CD4-positive, alpha-beta T cell treated with Interleukin-2 at 100 ng/mL for 4 hours (primary cell): ENCODE results near the gene SERTAD3.
"Not testable (repeated sequence)": the region's sequence is repeated elsewhere in the genome, so short reads cannot be mapped to it uniquely, and the experiment has no call there.

ENCODE experiments used
- DNase-seq: peaks from one replicate; pipeline ENCODE4 v3.0.0-alpha.2; 2020; ENCODE audit warnings: low spot score

Gene SERTAD3, protein sequence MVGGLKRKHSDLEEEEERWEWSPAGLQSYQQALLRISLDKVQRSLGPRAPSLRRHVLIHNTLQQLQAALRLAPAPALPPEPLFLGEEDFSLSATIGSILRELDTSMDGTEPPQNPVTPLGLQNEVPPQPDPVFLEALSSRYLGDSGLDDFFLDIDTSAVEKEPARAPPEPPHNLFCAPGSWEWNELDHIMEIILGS

DNA sequence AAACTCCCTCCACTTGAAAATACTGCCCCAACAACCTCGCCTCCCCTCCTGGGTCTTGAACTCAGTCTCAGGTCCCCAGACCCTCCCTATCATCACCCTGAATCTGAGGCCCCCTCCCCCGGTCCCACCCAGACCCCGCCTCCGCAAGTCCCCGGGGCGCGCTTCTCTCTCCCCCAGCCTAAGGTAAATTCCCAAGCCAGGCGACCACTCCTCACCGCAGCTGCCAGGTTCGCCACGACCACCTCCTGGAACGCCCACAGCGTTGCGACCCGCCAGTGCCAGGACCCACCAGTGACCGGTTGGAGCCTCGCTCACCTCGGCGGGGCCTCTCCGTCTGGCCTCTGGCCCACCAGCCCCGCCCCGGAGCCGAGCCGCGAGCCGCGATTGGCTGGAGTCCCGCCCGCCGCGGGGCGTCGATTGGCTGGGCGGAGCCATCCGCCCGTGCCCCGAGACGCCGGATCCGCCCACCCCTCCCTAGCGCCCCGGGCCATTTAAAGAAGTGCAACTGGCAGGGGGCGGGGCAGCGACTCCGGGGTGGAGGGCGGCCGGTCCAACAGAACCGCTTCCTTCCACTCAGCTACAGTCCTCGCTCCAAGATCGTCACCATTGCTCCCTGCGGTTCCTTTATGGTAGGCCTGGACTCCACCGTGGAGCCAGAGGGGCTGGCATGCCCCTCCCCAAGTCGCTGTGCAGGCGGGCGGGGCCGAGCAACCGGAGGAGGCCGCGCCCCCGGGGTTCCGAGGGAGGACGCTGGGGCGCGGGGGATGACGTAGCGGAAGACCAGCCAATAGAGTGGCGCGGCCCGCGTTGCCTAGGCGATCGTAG is at the start of gene SERTAD3:
Gene SERTAD3 (minus strand): TSS at position 336 of the 825 bp plus-strand sequence. CDS start 2,255 bp downstream, outside the sequence.
- peak; percentile 96 for DNase-seq

DNA sequence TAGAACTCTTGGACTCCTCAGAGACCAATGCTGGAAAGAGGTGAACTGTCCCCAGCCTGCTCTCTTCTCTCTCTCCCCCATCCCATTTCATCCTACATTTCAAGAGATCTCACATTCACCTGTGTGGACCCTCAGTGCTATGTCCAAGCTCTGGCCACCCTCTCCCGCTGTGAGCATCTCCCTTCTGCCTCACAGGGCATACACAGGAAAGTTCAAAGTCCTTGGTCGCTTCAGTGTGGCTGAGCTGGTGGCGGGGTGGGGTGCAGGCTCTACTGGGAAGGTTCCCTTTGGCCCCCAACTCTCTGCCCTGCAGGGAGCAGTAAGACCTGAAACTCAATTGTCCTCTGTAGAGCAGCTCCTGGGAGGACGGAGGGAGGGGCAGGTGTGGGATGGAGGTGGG is 49.6 kb upstream of the SERTAD3 start:
- DNase-seq, result no peak

DNA sequence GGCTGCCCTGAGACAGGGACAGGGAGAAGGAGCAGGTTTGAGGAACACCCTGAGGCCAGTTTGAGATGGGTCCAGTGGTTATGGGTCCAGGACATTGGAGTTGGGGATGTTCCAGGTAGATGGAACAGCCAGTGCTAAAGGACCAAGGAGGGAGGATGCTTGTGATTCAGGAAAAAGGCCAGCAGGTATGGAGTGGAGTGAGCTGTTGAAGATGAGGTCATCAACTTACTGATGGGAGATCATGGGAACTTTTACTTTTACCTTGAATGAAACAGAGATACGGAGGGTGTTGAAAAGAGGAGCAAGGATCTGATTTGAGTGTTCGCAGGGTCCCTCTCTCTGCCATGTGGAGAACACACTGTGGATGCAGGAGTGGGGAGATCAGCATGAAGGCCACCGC is 48.1 kb upstream of the SERTAD3 start:
- DNase-seq, result no peak

DNA sequence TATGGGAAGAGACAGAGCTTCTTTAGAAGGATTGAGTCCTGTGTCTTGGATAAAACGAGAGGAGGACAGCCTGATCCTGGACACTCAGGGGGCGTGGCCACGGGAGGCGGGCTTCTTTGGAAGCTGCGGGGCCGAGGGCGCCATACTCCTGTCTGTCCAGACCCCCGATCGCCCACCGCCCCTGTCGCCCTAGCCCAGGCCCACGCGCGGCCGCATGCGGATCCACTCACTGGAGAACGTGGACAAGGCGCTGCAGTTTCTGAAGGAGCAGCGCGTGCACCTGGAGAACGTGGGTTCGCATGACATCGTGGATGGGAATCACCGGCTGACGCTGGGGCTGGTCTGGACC is 45.7 kb upstream of the SERTAD3 start:
- no peak for DNase-seq

DNA sequence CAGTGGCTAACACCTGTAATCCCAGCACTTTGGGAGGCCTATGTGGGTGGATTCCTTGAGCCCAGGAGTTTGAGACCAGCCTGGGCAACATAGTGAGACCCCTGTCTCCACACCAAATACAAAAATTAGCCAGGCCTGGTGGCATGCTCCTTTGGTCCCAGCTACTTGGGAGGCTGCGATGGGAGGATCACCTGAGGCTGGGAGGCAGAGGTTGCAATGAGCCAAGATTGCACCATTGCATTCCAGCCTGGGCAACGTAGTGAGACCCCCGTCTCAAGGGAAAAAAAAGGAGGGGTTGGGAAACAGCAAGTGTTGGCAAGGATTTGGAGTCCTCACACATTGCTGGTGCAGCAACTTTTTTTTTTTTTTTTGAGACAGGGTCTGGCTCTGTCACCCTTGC is 41.9 kb upstream of the SERTAD3 start:
- DNase-seq, result no peak

DNA sequence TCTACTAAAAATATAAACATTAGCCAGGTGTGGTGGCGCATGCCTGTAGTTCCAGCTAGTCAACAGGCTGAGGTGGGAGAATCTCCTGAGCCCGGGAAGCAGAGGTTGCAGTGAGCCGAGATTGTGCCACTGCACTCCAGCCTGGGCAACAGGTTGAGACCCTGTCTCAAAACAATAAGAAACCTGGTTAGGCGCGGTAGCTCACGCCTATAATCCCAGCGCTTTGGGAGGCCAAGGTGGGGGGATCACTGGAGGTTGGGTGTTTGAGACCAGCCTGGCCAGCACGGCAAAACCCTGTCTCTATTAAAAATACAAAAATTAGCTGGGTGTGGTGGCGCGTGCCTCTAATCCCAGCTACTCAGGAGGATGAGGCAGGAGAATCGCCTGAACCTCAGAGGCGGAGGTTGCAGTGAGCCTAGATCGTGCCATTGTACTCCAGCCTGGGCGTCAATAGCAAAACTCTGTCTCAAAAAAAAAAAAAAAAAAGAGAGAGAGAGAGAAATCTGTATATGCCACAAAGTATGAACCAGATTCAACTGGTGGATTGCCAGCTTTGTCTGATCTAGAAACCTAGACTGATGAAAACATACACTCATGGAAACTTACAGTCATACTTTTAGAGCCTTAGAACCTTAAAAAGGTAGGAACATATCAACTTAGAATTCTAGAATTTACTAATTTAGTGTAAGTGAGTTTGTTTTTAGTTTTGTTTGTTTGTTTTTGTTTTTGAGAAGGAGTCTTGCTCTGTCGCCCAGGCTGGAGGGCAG is 31.9 kb upstream of the SERTAD3 start:
- not testable (repeated sequence) for DNase-seq

DNA sequence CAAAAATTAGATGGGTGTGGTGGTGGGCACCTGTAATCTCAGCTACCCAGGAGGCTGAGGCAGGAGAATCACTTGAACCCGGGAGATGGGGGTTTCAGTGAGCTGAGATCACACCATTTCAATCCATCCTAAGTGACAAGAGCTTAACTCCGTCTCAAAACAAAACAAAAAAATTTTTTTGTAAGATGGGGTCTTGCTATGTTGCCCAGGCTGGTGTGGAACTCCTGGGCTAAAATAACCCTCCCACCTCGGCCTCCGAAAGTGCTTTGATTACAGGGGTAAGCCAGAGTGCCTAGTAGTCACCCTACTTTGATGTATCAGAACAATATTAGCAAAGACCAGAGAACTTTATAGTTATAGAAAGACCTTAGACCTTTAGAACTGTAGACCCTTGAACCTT is 30.6 kb upstream of the SERTAD3 start:
- no peak for DNase-seq

DNA sequence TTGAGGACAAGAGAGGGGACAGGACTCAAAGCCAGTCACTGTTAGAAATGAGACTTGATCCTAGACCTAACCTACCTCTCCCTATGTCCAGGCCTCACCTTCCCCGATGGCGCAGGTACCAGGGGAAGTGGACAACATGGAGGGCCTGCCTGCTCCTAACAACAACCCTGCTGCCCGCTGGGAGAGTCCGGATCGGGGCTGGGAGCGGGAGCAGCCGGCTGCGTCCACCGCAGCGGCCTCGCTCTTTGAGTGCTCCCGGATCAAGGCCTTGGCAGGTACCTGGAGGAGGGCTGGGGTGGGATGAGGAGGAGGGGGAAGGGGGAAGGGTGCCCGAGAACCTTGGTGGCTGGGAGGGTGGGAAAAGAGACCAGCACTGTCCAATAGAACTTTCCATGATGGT is 28.4 kb upstream of the SERTAD3 start:
- DNase-seq, result no peak

DNA sequence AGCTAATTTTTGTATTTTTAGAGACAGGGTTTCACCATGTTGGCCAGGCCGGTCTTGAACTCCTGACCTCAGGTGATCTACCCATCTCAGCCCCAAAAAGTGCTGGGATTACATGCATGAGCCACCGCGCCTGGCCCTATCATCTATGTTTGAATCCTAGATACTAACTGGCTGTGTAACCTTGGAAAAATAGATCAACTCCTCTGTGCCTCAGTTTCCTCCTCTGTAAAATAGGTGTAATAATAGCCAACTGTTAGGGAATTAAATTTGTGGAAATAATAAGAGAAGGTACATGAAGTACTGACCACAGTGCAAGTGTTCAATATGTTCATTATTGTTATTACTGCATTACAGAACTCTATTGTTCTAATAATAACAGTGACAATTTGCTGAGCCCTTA is 27.0 kb upstream of the SERTAD3 start:
- DNase-seq, result no peak

DNA sequence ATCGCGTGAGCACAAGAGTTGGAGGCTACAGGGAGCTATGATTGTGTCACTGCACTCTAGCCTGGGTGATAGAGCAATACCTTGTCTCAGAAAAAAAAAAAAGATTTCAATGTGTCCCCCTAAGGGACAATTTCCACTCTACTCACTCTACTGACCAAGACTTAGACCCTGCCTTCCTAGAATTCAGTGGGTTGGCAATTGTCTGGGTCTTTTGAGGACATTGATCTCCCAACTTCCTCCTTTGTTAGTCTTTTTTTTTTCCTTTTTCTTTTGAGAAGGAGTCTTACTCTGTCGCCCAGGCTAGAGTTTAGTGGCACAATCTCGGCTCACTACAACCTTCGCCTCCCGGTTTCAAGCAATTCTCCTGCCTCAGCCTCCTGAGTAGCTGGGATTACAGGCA is 24.9 kb upstream of the SERTAD3 start:
- DNase-seq, result no peak

DNA sequence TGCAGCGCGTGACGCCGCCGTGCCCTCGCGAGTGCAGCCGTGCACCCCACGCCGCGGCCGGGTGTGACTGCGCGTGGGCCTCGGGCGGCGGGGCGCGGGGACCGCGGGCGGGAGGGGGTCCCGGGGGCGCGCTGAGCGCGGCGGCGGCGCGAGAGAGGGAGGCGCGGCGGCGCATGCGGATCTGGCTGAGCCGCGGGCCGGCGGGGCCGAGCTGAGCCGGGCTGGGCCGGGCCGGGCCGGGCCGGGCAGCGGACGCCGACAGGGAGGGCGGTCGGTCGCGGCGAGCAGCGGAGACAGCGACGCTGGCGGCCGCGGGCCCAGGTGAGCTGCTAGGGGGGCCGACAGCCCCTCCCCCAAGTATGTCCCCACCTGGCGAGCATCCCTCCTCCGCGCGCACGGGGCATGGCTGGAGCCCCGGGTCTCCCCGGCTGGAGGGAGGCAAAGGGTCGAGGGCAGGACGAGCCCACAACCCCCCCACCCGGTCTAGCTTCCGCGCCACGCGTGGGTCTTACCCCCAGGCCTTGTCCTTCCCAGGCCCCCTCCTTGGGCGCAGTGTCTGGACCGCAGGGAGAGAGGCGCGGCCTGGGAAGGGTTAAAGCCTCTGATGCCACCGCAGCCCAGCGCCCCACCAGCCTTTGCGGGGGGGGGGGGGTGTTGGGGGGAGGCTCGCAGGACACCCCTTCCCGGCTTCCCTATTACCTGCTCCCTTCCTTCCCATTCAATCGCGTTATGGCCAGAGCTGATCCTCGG is 23.0 kb upstream of the SERTAD3 start, which contains the start of gene SPTBN4:
Gene SPTBN4 (plus strand): TSS at position 17 of the 750 bp plus-strand sequence. CDS start 5,621 bp downstream, outside the sequence.
- no peak for DNase-seq

DNA sequence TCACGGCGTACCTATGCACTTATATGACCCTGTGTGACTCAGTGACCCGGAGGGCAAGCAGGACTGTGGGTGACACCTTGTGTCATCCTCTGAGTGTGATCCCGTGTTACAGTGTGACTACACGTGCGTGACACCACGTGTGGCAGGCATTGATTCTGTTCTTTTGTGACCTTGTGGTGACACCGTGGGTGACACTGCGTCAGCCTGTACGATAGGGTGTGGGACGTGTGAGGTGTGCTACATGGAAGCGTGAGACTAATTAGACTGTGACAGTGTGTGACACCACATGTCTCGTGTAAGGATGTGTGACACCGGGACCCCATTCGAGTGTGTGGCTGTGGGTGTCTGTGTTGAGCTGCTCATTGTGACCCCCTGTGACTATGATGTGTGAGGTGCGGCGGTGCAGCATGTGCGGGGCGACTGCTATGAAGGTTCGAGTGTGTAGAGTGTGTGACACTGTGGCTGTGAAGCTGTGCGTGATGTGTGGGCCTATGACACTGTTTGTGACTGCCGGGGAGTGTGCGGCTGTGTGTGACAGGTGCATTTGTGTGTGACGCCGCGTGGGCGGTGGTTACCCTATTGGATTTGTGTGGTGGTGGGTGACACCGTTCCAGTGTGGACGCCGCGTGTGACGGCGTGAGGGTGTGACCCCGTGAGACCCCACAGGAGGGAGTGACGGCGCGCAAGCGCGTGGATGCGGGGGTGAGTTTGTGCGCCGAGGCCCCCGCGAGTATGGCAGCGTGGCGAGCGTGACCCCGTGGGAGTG is 22.3 kb upstream of the SERTAD3 start:
- DNase-seq, result peak; percentile 88

DNA sequence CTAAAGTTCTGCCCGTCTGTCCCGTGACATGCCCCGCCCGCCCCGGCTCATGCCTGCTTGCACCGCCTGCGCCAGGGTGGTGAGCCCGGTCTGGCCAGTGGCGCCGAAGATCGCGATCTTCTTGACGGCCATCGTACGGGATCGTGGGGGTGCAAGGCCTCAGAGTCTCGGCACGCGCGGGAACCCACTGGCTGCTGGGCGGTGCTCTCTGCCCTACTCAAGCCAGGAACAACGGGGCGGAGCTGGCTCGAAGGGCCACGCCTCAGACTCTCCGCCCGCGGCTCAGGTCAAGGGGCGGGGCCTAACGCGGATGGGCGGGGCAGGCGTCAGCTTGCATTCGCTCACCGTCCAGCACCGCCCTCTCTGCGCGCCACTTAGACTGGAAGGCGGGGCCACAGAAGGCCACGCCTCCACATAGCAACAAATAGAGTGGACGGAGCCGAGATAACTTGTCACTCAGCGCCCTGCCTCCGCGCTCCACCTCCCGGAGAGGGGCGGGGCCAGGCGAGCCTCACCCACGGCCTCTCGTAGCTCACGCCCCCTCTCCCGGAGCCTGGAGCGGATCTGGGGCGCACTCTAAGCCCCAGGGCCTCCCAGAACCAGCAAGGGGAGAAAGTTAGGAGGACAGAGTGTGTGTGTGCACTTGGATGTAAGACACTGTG is 21.6 kb upstream of the SERTAD3 start, which contains the start of gene BLVRB:
Gene BLVRB (minus strand): TSS at position 189 of the 662 bp plus-strand sequence. CDS start 57 bp downstream, at position 132.
- peak; percentile 99 for DNase-seq

DNA sequence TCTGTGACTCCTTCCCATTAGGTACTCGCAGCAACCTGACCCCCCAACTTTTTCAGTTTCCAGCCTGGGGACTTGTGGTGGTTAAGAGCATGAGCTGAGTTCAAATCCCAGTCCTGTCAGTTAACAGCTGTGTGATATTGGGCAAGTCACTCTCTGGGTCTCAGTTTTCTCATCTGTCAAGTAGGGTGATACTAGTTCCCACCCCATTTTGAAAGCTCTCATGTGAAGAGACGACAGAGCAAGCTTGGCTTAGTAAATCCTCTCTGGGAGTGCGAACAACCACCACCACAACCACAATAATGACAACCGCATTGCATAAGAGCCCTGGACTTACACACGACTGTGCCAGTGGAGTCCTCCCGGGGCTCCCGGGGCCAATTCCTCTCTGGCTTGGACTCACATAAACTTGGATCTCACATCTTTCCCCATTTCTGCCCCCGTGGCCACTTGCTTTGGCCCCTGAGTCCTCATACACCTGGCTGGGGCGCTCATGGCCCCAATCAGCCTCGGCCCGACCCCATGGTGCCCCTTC is 21.0 kb upstream of the SERTAD3 start:
- peak; percentile 28 for DNase-seq

DNA sequence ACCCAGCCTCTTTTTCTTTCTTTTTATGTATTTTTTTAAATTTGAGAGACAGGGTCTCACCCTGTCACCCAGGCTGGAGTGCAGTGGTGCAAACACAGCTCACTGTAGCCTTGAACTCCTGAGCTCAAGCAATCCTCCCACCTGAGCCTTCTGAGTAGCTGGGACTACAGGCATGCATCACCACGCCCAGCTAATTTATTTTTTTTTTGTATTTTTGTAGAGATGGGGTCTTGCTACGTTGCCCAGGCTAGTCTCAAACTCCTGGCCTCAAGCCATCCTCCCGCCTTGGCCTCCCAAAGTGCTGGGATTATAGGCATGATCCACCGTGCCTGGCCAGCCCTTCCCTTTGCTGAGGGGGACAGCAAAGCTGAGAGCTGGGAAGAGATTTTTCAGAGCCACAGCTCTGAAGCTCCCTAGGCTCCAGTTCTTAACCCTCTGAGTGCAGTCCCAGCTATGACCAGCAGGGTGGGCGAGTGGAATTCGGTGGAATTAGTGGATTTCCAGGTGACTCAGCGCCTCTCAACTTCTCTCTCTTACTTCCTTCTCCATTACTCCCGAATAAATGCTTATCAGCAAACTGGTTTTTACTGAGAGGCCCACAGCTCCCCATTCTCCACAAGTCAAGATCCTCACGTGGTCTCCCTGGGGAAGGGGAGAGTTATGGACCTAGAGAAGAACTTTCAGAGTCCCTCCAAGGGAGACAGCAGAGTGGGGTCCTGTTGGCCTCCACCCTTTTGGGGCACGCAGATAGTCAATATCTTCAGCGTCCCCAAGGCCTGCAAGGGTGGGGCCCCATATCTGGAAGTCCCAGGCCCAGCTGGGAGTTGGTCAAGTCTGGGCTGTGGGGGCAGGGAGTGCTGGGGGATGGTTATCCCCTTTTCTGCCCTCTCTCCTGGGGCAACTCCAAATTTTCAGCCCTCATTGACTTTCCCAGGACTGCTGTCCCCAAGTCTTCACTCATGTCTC is 20.2 kb upstream of the SERTAD3 start:
- DNase-seq, result peak; percentile 81

DNA sequence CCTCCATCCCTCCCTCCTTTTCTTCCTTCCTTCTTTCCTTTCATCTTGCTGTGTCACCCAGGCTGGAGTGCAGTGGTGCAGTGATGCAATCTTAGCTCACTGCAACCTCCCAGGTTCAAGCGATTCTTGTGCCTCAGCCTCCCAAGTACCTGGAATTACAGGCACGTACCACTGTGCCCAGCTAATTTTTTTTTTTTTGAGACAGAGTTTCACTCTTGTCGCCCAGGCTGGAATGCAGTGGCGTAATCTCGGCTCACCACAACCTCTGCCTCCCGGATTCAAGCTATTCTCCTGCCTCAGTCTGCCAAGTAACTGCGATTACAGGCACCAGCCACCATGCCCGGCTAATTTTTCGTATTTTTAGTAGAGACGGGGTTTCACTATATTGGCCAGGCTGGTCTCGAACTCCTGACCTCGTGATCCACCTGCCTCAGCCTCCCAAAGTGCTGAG is 19.5 kb upstream of the SERTAD3 start:
- DNase-seq, result not testable (repeated sequence)

DNA sequence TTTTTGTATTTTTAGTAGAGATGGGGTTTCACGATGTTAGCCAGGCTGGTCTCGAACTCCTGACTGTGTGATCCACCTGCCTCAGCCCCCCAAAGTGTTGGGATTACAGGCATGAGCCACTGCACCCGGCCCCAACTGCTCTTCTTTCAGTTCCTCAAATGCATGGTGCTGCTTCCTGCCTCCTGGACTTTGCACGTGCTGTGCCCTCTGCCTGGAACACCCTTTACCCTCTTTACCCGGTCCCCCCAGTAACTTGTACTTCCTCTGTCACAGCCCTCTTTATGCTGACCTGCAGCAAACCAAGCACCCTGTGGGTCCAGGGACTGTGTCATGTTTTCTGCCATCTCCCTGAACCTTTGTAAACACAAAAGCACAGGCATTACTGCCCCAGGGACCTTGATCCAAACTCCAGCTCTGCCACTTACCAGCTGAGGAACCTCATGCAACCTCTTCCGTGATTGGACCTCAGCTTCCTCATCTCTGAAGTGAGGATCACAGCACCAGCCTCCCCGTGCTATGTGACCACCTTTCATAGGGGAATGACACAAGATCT is 17.6 kb upstream of the SERTAD3 start:
- DNase-seq, result no peak

DNA sequence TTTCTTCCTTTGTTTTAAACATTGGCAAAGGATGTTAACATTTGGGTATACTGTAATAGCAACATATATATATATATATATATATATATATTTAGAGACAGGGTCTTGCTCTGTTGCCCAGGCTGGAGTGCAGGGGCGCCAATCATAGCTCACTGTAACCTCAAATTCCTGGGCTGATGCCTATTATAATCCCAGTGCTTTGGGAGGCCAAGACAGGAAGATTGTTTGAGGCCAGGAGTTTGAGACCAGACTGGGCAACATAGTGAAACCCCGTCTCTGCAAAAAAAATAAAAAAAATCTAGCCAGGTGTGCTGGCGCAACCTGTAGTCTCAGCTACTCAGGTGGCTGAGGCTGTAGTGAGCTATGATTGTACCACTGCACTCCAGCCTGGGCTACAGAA is 16.1 kb upstream of the SERTAD3 start:
- DNase-seq, result no peak

DNA sequence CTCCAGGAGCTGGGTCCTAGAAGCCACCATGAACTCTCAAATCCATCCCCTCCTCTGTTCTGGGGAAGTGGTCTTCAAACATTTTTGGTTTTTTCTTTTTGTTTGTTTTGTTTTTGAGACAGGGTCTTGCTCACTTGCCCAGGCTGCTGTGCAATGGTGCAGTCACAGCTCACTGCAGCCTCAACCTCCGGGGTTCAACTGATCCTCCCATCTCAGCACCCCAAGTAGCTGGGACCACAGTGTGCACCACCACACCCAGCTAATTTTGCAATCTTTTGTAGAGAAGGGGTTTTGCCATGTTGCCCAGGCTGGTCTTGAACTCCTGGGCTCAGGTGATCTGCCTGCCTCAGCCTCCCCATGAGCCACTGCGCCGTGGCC is 14.5 kb upstream of the SERTAD3 start:
- DNase-seq, result no peak
